WTC11 (cell line): ENCODE results near the gene GRWD1. TPM values are rescaled to one million over a fixed set of nuclear protein-coding genes. Genes with fewer than 3 reads are reported as not detected.

Experiments used
- ATAC-seq: fragments of 200-7000 bp; cut with Tn5 transposase; 2 replicates; pipeline ENCODE4 v1.10.0; 2021; ENCODE audit warnings: mild to moderate bottlenecking, moderate library complexity
- CTCF ChIA-PET: fragments of 300-600 bp; sonication (Branson Sonifier 250); formaldehyde crosslinking; loops from one replicate; lab custom pipeline; 2021; ENCODE audit warnings: antibody characterized with exemption; lab: Charles Lee
- POLR2A ChIA-PET: fragments of 350-600 bp; sonication (Branson Sonifier 250); formaldehyde crosslinking; loops from one replicate; lab custom pipeline; 2021; ENCODE audit warnings: antibody characterized with exemption; lab: Charles Lee
- DNase-seq: peaks from one replicate; pipeline ENCODE4 v3.0.0; 2021; ENCODE audit warnings: low spot score
- H3K27ac Mint-ChIP-seq: 2 replicates; pipeline ENCODE4 v1.8.0; 2021; ENCODE audit warnings: mixed read lengths
- H3K27me3 Mint-ChIP-seq: 2 replicates; pipeline ENCODE4 v1.8.0; 2021; ENCODE audit warnings: low read depth, mild to moderate bottlenecking, moderate library complexity, mixed read lengths
- H3K36me3 Mint-ChIP-seq: 2 replicates; pipeline ENCODE4 v1.8.0; 2021; ENCODE audit warnings: mixed read lengths
- H3K4me1 Mint-ChIP-seq: 2 replicates; pipeline ENCODE4 v1.8.0; 2022; ENCODE audit warnings: mixed read lengths
- H3K4me3 Mint-ChIP-seq: 2 replicates; pipeline ENCODE4 v1.8.0; 2021; ENCODE audit warnings: mild to moderate bottlenecking, moderate library complexity, mixed read lengths
- H3K9me3 Mint-ChIP-seq: 2 replicates; pipeline ENCODE4 v1.8.0; 2021; ENCODE audit warnings: mixed read lengths
- GABPB1 ChIP-seq: sonication (generic); formaldehyde crosslinking; IDR thresholded peaks from 2 replicates; pipeline ENCODE4 v1.8.1; 2023; ENCODE audit warnings: mild to moderate bottlenecking, missing genetic modification reagents
- GRHL2 ChIP-seq: fragments of 250-450 bp; sonication (Bioruptor Pico); IDR thresholded peaks from 2 replicates; pipeline ENCODE4 v1.8.0; 2022; ENCODE audit warnings: mild to moderate bottlenecking, moderate library complexity; ENCODE audit not compliant: insufficient replicate concordance, severe bottlenecking
- NFATC4 ChIP-seq: fragments of 250-450 bp; sonication (Bioruptor Pico); IDR thresholded peaks from 2 replicates; pipeline ENCODE4 v1.9.0; 2021; ENCODE audit warnings: mild to moderate bottlenecking
- NFYB ChIP-seq: sonication (generic); formaldehyde crosslinking; conservative IDR thresholded peaks from 2 replicates; pipeline ENCODE4 v1.8.0; 2022; ENCODE audit warnings: low read depth, missing genetic modification reagents
- NR3C1 ChIP-seq: sonication (generic); formaldehyde crosslinking; conservative IDR thresholded peaks from 2 replicates; pipeline ENCODE4 v1.8.1; 2023; ENCODE audit warnings: low read depth, mild to moderate bottlenecking, missing genetic modification reagents
- SMAD3 ChIP-seq: sonication (generic); formaldehyde crosslinking; IDR thresholded peaks from 2 replicates; pipeline ENCODE4 v1.8.0; 2022; ENCODE audit warnings: missing genetic modification reagents, mild to moderate bottlenecking, borderline replicate concordance
- SOX15 ChIP-seq: fragments of 250-450 bp; sonication (Bioruptor Pico); IDR thresholded peaks from 2 replicates; pipeline ENCODE4 v1.9.0; 2021; ENCODE audit warnings: mild to moderate bottlenecking
- TCF7 ChIP-seq: sonication (generic); formaldehyde crosslinking; IDR thresholded peaks from 2 replicates; pipeline ENCODE4 v1.8.0; 2022; ENCODE audit warnings: mild to moderate bottlenecking, low read depth, missing genetic modification reagents, moderate library complexity
- TEAD4 ChIP-seq: sonication (generic); formaldehyde crosslinking; IDR thresholded peaks from 2 replicates; pipeline ENCODE4 v1.8.0; 2022; ENCODE audit warnings: mild to moderate bottlenecking, missing genetic modification reagents
- ZNF396 ChIP-seq: fragments of 250-450 bp; sonication (Bioruptor Pico); IDR thresholded peaks from 2 replicates; pipeline ENCODE4 v1.8.0; 2021; ENCODE audit warnings: mild to moderate bottlenecking, moderate library complexity, borderline replicate concordance
- ZNF671 ChIP-seq: fragments of 250-450 bp; sonication (Bioruptor Pico); IDR thresholded peaks from 2 replicates; pipeline ENCODE4 v1.8.0; 2021; ENCODE audit warnings: mild to moderate bottlenecking
- total RNA-seq: library from RNA; stranded (reverse); gene quantifications from 3 replicates; pipeline ENCODE4 v1.2.3, GENCODE V29; 2021
- TF ChIP-seq, protein P1 (sequence below): sonication (generic); formaldehyde crosslinking; IDR thresholded peaks from 2 replicates; pipeline ENCODE4 v1.8.0; 2023; ENCODE audit warnings: missing genetic modification reagents, mild to moderate bottlenecking, borderline replicate concordance
- TF ChIP-seq, protein P2 (sequence below): sonication (generic); formaldehyde crosslinking; IDR thresholded peaks from 2 replicates; pipeline ENCODE4 v1.8.0; 2022; ENCODE audit warnings: missing genetic modification reagents
- TF ChIP-seq, protein P3 (sequence below): sonication (generic); formaldehyde crosslinking; IDR thresholded peaks from 2 replicates; pipeline ENCODE4 v1.8.0; 2022; ENCODE audit warnings: mild to moderate bottlenecking, missing genetic modification reagents
- TF ChIP-seq, protein P4 (sequence below): sonication (generic); formaldehyde crosslinking; IDR thresholded peaks from 2 replicates; pipeline ENCODE4 v1.8.1; 2022; ENCODE audit warnings: low read depth, mild to moderate bottlenecking, moderate library complexity, missing genetic modification reagents, borderline replicate concordance

GRWD1 gene
- total RNA-seq, 1 experiment from 2014 or later = 67.2 TPM

DNA sequence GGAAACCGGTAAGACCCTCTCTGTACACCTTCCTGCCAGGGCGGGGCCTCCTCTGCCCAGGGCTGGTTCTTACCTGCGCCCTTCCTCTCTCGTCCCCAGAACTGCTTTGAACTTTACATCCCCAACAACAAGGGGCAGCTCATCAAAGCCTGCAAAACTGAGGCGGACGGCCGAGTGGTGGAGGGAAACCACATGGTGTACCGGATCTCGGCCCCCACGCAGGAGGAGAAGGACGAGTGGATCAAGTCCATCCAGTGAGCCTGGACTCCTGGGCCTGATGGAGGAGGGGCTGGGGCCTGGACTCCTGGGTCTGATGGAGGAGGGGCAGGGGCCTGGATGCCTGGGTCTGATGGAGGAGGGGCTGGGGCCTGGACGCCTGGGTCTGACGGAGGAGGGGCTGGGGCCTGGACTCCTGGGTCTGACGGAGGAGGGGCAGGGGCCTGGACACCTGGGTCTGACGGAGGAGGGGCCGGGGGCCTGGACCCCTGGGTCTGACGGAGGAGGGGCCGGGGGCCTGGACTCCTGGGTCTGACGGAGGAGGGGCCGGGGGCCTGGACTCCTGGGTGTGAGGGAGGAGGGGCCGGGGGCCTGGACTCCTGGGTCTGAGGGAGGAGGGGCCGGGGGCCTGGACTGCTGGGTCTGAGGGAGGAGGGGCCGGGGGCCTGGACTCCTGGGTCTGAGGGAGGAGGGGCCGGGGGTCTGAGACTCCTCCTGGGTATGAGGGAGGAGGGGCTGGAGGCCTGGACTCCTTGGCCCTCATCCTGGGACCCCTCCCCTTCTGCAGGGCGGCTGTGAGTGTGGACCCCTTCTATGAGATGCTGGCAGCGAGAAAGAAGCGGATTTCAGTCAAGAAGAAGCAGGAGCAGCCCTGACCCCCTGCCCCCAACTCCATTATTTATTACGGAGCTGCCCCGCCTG is 32.8 kb downstream of the GRWD1 start (continued):
- TF ChIP-seq, protein P1, sequence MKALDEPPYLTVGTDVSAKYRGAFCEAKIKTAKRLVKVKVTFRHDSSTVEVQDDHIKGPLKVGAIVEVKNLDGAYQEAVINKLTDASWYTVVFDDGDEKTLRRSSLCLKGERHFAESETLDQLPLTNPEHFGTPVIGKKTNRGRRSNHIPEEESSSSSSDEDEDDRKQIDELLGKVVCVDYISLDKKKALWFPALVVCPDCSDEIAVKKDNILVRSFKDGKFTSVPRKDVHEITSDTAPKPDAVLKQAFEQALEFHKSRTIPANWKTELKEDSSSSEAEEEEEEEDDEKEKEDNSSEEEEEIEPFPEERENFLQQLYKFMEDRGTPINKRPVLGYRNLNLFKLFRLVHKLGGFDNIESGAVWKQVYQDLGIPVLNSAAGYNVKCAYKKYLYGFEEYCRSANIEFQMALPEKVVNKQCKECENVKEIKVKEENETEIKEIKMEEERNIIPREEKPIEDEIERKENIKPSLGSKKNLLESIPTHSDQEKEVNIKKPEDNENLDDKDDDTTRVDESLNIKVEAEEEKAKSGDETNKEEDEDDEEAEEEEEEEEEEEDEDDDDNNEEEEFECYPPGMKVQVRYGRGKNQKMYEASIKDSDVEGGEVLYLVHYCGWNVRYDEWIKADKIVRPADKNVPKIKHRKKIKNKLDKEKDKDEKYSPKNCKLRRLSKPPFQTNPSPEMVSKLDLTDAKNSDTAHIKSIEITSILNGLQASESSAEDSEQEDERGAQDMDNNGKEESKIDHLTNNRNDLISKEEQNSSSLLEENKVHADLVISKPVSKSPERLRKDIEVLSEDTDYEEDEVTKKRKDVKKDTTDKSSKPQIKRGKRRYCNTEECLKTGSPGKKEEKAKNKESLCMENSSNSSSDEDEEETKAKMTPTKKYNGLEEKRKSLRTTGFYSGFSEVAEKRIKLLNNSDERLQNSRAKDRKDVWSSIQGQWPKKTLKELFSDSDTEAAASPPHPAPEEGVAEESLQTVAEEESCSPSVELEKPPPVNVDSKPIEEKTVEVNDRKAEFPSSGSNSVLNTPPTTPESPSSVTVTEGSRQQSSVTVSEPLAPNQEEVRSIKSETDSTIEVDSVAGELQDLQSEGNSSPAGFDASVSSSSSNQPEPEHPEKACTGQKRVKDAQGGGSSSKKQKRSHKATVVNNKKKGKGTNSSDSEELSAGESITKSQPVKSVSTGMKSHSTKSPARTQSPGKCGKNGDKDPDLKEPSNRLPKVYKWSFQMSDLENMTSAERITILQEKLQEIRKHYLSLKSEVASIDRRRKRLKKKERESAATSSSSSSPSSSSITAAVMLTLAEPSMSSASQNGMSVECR = no peak

DNA sequence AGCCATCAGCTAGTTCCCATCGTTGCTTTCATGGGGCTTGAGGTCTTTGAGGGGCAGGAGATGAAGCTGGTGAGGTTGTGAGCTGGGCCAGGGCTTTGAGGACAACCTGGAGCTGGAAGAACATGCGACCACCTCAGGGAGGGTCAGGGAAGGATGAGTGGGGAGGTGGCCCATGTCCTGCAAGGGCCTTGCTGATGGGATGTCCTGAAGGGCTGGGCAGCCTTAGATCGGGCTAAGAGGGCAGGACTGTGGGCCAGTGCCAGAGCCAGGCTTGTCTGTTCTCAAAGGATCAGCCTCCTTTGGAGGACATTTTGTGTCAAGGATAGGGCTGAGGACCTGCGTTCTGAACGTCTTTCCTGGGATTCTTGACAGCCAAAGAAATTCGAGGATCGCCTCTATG is 33.9 kb downstream of the GRWD1 start:
- H3K27ac Mint-ChIP-seq = peak overlapping the region; percentile 90; the same call in 1 of the 2 replicates
- H3K4me1 Mint-ChIP-seq = peaks cover 23% of the 10 kb centered on the region
- peak overlapping the region; percentile 81 for H3K4me3 Mint-ChIP-seq
- no peak for DNase-seq
- POLR2A ChIA-PET = interaction anchor here (1.1 to 1.3 kb wide), 2 partner anchors 10 to 18 kb away, joined by 3 to 4 read pairs; no protein-coding TSS in a partner anchor
- ATAC-seq = no peak
- TF ChIP-seq GRHL2 (CRISPR knock-in tag) = no peak
- TF ChIP-seq, protein P2, sequence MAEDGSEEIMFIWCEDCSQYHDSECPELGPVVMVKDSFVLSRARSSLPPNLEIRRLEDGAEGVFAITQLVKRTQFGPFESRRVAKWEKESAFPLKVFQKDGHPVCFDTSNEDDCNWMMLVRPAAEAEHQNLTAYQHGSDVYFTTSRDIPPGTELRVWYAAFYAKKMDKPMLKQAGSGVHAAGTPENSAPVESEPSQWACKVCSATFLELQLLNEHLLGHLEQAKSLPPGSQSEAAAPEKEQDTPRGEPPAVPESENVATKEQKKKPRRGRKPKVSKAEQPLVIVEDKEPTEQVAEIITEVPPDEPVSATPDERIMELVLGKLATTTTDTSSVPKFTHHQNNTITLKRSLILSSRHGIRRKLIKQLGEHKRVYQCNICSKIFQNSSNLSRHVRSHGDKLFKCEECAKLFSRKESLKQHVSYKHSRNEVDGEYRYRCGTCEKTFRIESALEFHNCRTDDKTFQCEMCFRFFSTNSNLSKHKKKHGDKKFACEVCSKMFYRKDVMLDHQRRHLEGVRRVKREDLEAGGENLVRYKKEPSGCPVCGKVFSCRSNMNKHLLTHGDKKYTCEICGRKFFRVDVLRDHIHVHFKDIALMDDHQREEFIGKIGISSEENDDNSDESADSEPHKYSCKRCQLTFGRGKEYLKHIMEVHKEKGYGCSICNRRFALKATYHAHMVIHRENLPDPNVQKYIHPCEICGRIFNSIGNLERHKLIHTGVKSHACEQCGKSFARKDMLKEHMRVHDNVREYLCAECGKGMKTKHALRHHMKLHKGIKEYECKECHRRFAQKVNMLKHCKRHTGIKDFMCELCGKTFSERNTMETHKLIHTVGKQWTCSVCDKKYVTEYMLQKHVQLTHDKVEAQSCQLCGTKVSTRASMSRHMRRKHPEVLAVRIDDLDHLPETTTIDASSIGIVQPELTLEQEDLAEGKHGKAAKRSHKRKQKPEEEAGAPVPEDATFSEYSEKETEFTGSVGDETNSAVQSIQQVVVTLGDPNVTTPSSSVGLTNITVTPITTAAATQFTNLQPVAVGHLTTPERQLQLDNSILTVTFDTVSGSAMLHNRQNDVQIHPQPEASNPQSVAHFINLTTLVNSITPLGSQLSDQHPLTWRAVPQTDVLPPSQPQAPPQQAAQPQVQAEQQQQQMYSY = no peak
- no peak for TF ChIP-seq TCF7
- TF ChIP-seq ZNF671 (CRISPR knock-in tag) = no peak
- TF ChIP-seq NFATC4 (CRISPR knock-in tag) = no peak
- no peak for TF ChIP-seq SOX15 (CRISPR knock-in tag)
- TF ChIP-seq NR3C1 (CRISPR knock-in tag) = no peak
- TF ChIP-seq, protein P3, sequence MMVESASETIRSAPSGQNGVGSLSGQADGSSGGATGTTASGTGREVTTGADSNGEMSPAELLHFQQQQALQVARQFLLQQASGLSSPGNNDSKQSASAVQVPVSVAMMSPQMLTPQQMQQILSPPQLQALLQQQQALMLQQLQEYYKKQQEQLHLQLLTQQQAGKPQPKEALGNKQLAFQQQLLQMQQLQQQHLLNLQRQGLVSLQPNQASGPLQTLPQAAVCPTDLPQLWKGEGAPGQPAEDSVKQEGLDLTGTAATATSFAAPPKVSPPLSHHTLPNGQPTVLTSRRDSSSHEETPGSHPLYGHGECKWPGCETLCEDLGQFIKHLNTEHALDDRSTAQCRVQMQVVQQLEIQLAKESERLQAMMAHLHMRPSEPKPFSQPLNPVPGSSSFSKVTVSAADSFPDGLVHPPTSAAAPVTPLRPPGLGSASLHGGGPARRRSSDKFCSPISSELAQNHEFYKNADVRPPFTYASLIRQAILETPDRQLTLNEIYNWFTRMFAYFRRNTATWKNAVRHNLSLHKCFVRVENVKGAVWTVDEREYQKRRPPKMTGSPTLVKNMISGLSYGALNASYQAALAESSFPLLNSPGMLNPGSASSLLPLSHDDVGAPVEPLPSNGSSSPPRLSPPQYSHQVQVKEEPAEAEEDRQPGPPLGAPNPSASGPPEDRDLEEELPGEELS (CRISPR knock-in tag) = no peak
- TF ChIP-seq SMAD3 = no peak
- TF ChIP-seq, all 79 proteins: peak for 0
- Mint-ChIP-seq H3K27me3 (peaks cover 7% of the 10 kb centered on the region; the same call in 1 of the 2 replicates), H3K9me3 (no peaks in the 10 kb centered on the region), H3K36me3 (peaks cover 16% of the 10 kb centered on the region)
- CTCF ChIA-PET = interaction anchor here (1.1 to 1.8 kb wide), 3 partner anchors 10 to 129 kb away, joined by 6 to 11 read pairs (median 9); no protein-coding TSS in a partner anchor

DNA sequence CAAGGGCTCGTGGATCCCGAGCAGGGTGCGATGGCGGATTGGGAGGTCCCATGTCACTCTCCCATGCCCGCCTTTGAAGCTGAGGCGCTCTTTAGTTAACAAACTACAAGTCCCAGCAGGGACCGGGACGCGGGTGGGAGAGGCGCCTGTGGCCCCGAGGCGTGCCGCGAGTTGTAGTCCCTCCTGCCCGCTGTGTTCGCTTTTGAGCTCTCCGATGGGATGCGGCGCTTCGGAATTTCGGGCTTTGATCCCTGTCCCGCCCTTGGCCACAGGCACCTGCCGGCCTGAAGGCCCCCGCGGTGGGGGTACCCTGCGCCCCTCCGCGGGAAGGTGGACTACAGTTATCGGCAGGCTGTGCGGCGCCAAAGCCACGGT is 34.4 kb downstream of the GRWD1 start:
- H3K36me3 Mint-ChIP-seq = peaks cover 12% of the 10 kb centered on the region
- ChIA-PET POLR2A (interaction anchor here (0.5 to 1.3 kb wide), 3 partner anchors 10 to 206 kb away, joined by 3 to 4 read pairs (median 3); no protein-coding TSS in a partner anchor), CTCF (interaction anchor here (0.6 to 2.4 kb wide), 6 partner anchors 10 to 129 kb away, joined by 3 to 11 read pairs (median 8); partner anchors contain the start of gene KDELR1)
- H3K4me1 Mint-ChIP-seq = peaks cover 23% of the 10 kb centered on the region
- H3K4me3 Mint-ChIP-seq = peak overlapping the region; percentile 81
- no peaks in the 10 kb centered on the region for H3K9me3 Mint-ChIP-seq
- H3K27ac Mint-ChIP-seq = no peak overlapping the region
- peaks cover 7% of the 10 kb centered on the region; the same call in 1 of the 2 replicates for H3K27me3 Mint-ChIP-seq
- DNase-seq (peak; percentile 73), ATAC-seq (peak; percentile 19)
- TF ChIP-seq TEAD4 (CRISPR knock-in tag) (no peak), NFYB (CRISPR knock-in tag) (no peak), ZNF396 (no peak), GABPB1 (CRISPR knock-in tag) (no peak)
- TF ChIP-seq, protein P4, sequence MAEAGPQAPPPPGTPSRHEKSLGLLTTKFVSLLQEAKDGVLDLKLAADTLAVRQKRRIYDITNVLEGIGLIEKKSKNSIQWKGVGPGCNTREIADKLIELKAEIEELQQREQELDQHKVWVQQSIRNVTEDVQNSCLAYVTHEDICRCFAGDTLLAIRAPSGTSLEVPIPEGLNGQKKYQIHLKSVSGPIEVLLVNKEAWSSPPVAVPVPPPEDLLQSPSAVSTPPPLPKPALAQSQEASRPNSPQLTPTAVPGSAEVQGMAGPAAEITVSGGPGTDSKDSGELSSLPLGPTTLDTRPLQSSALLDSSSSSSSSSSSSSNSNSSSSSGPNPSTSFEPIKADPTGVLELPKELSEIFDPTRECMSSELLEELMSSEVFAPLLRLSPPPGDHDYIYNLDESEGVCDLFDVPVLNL (CRISPR knock-in tag) = no peak
- TF ChIP-seq, protein P1 = no peak
